ENCODE measurements around the gene TMED1. TPM values are rescaled to one million over a fixed set of nuclear protein-coding genes. Genes with fewer than 3 reads are reported as not detected.

Gene TMED1
- total and polyA plus RNA-seq, 4 donors = 14.4 to 34.4 (median 23.5) TPM

- DNase-seq = no peak
- no peaks in the 10 kb centered on the region for H3K27me3 ChIP-seq (ENCODE audit: control insufficient read depth in 1 of 2, insufficient read depth in 2 of 2, low read length in 1 of 2)
- WGBS, 2 donors = 95% methylated on average over 19 of the region's 19 CpGs
- intact Hi-C loops (cut with DNase I) = no loop called here
- H3K27ac ChIP-seq (ENCODE audit: low read depth in 1 of 2, low read length in 2 of 2) = no peak overlapping the region
- no peak overlapping the region for H3K4me3 ChIP-seq (ENCODE audit: low read length in 2 of 2)
- ATAC-seq (ENCODE audit: low FRiP score) = no peak
- H3K9me3 ChIP-seq (ENCODE audit: control insufficient read depth, low read length) = no peaks in the 10 kb centered on the region
- H3K36me3 ChIP-seq (ENCODE audit: control insufficient read depth in 1 of 2, insufficient read depth in 2 of 2, low read length in 1 of 2) = peaks cover 0 to 2% of the 10 kb centered on the region in 2 donors
- H3K4me1 ChIP-seq (ENCODE audit: control insufficient read depth in 1 of 2, insufficient read depth in 2 of 2, low read length in 2 of 2) = no peaks in the 10 kb centered on the region
Measured at GRCh38 chr19:10812196-10812595, 23.8 kb downstream of the TMED1 start.

- Histone ChIP-seq H3K9me3 (ENCODE audit: control insufficient read depth, low read length) (no peaks in the 10 kb centered on the region), H3K36me3 (ENCODE audit: control insufficient read depth in 1 of 2, insufficient read depth in 2 of 2, low read length in 1 of 2) (peaks cover 0 to 2% of the 10 kb centered on the region in 2 donors), H3K27me3 (ENCODE audit: control insufficient read depth in 1 of 2, insufficient read depth in 2 of 2, low read length in 1 of 2) (no peaks in the 10 kb centered on the region), H3K4me1 (ENCODE audit: control insufficient read depth in 1 of 2, insufficient read depth in 2 of 2, low read length in 2 of 2) (no peaks in the 10 kb centered on the region), H3K4me3 (ENCODE audit: low read length in 2 of 2) (no peak overlapping the region), H3K27ac (ENCODE audit: low read depth in 1 of 2, low read length in 2 of 2) (no peak overlapping the region)
- 86 to 90% methylated on average over 17 of the region's 17 CpGs for WGBS, 2 donors
- ATAC-seq (ENCODE audit: low FRiP score) (no peak), DNase-seq (no peak)
- intact Hi-C loops (cut with DNase I) = no loop called here
Measured at GRCh38 chr19:10811391-10812111, 24.5 kb downstream of the TMED1 start.

- intact Hi-C loops (cut with DNase I) = no loop called here
- Histone ChIP-seq H3K9me3 (ENCODE audit: control insufficient read depth, low read length) (no peaks in the 10 kb centered on the region), H3K27ac (ENCODE audit: low read depth in 1 of 2, low read length in 2 of 2) (no peak overlapping the region), H3K36me3 (ENCODE audit: control insufficient read depth in 1 of 2, insufficient read depth in 2 of 2, low read length in 1 of 2) (peaks cover 0 to 5% of the 10 kb centered on the region in 2 donors), H3K27me3 (ENCODE audit: control insufficient read depth in 1 of 2, insufficient read depth in 2 of 2, low read length in 1 of 2) (no peaks in the 10 kb centered on the region), H3K4me3 (ENCODE audit: low read length in 2 of 2) (no peak overlapping the region), H3K4me1 (ENCODE audit: control insufficient read depth in 1 of 2, insufficient read depth in 2 of 2, low read length in 2 of 2) (no peaks in the 10 kb centered on the region)
- DNase-seq = no peak
- peak; percentile 19 for ATAC-seq (ENCODE audit: low FRiP score)
- 85% methylated on average over 15 of the region's 15 CpGs for WGBS, 2 donors
Measured at GRCh38 chr19:10809651-10810285, 26.2 kb downstream of the TMED1 start.

GRCh38 chr19:10808937-10809649 is 26.9 kb downstream of the TMED1 start:
- ATAC-seq (ENCODE audit: low FRiP score) = no peak

GRCh38 chr19:10805758-10806247 is 30.2 kb downstream of the TMED1 start:
- intact Hi-C loops (cut with DNase I) = no loop called here
- 88 to 90% methylated on average over 11 of the region's 11 CpGs for WGBS, 2 donors
- no peak overlapping the region for H3K4me3 ChIP-seq (ENCODE audit: low read length in 2 of 2)
- peaks cover 0 to 5% of the 10 kb centered on the region in 2 donors for H3K36me3 ChIP-seq (ENCODE audit: control insufficient read depth in 1 of 2, insufficient read depth in 2 of 2, low read length in 1 of 2)
- H3K27me3 ChIP-seq (ENCODE audit: control insufficient read depth in 1 of 2, insufficient read depth in 2 of 2, low read length in 1 of 2) = no peaks in the 10 kb centered on the region
- no peaks in the 10 kb centered on the region for H3K9me3 ChIP-seq (ENCODE audit: control insufficient read depth, low read length)
- H3K27ac ChIP-seq (ENCODE audit: low read depth in 1 of 2, low read length in 2 of 2) = no peak overlapping the region
- ATAC-seq (ENCODE audit: low FRiP score) (no peak), DNase-seq (no peak)
- no peaks in the 10 kb centered on the region for H3K4me1 ChIP-seq (ENCODE audit: control insufficient read depth in 1 of 2, insufficient read depth in 2 of 2, low read length in 2 of 2)

More at GRCh38 chr19:10808937-10809649, 26.9 kb downstream of the TMED1 start:
- Histone ChIP-seq H3K4me1 (ENCODE audit: control insufficient read depth in 1 of 2, insufficient read depth in 2 of 2, low read length in 2 of 2) (no peaks in the 10 kb centered on the region), H3K27ac (ENCODE audit: low read depth in 1 of 2, low read length in 2 of 2) (no peak overlapping the region), H3K27me3 (ENCODE audit: control insufficient read depth in 1 of 2, insufficient read depth in 2 of 2, low read length in 1 of 2) (no peaks in the 10 kb centered on the region), H3K4me3 (ENCODE audit: low read length in 2 of 2) (no peak overlapping the region), H3K36me3 (ENCODE audit: control insufficient read depth in 1 of 2, insufficient read depth in 2 of 2, low read length in 1 of 2) (peaks cover 0 to 5% of the 10 kb centered on the region in 2 donors), H3K9me3 (ENCODE audit: control insufficient read depth, low read length) (no peaks in the 10 kb centered on the region)
- DNase-seq = no peak
- WGBS, 2 donors = 83 to 87% methylated on average over 10 of the region's 10 CpGs
- intact Hi-C loops (cut with DNase I) = no loop called here

- 93 to 94% methylated on average over 11 of the region's 11 CpGs for WGBS, 2 donors
- Histone ChIP-seq H3K36me3 (ENCODE audit: control insufficient read depth in 1 of 2, insufficient read depth in 2 of 2, low read length in 1 of 2) (peaks cover 0 to 5% of the 10 kb centered on the region in 2 donors), H3K27me3 (ENCODE audit: control insufficient read depth in 1 of 2, insufficient read depth in 2 of 2, low read length in 1 of 2) (no peaks in the 10 kb centered on the region), H3K4me3 (ENCODE audit: low read length in 2 of 2) (no peak overlapping the region), H3K4me1 (ENCODE audit: control insufficient read depth in 1 of 2, insufficient read depth in 2 of 2, low read length in 2 of 2) (no peaks in the 10 kb centered on the region), H3K27ac (ENCODE audit: low read depth in 1 of 2, low read length in 2 of 2) (no peak overlapping the region), H3K9me3 (ENCODE audit: control insufficient read depth, low read length) (no peaks in the 10 kb centered on the region)
- ATAC-seq (ENCODE audit: low FRiP score) (no peak), DNase-seq (no peak)
- intact Hi-C loops (cut with DNase I) = no loop called here
Measured at GRCh38 chr19:10805065-10805757, 30.8 kb downstream of the TMED1 start.

- 92 to 97% methylated on average over 9 of the region's 9 CpGs for WGBS, 2 donors
- H3K36me3 ChIP-seq (ENCODE audit: control insufficient read depth in 1 of 2, insufficient read depth in 2 of 2, low read length in 1 of 2) = peaks cover 0 to 5% of the 10 kb centered on the region in 2 donors
- no peak for ATAC-seq (ENCODE audit: low FRiP score)
- H3K4me3 ChIP-seq (ENCODE audit: low read length in 2 of 2) = no peak overlapping the region
- no peak for DNase-seq
- H3K27ac ChIP-seq (ENCODE audit: low read depth in 1 of 2, low read length in 2 of 2) = no peak overlapping the region
- H3K9me3 ChIP-seq (ENCODE audit: control insufficient read depth, low read length) = no peaks in the 10 kb centered on the region
- H3K27me3 ChIP-seq (ENCODE audit: control insufficient read depth in 1 of 2, insufficient read depth in 2 of 2, low read length in 1 of 2) = no peaks in the 10 kb centered on the region
- no peaks in the 10 kb centered on the region for H3K4me1 ChIP-seq (ENCODE audit: control insufficient read depth in 1 of 2, insufficient read depth in 2 of 2, low read length in 2 of 2)
- intact Hi-C loops (cut with DNase I) = no loop called here
Measured at GRCh38 chr19:10803252-10803651, 32.8 kb downstream of the TMED1 start.

- DNase-seq (no peak), ATAC-seq (ENCODE audit: low FRiP score) (no peak)
- Histone ChIP-seq H3K27me3 (ENCODE audit: control insufficient read depth in 1 of 2, insufficient read depth in 2 of 2, low read length in 1 of 2) (no peaks in the 10 kb centered on the region), H3K27ac (ENCODE audit: low read depth in 1 of 2, low read length in 2 of 2) (no peak overlapping the region), H3K9me3 (ENCODE audit: control insufficient read depth, low read length) (no peaks in the 10 kb centered on the region), H3K36me3 (ENCODE audit: control insufficient read depth in 1 of 2, insufficient read depth in 2 of 2, low read length in 1 of 2) (peaks cover 0 to 5% of the 10 kb centered on the region in 2 donors), H3K4me1 (ENCODE audit: control insufficient read depth in 1 of 2, insufficient read depth in 2 of 2, low read length in 2 of 2) (no peaks in the 10 kb centered on the region), H3K4me3 (ENCODE audit: low read length in 2 of 2) (no peak overlapping the region)
- WGBS, 2 donors = 96 to 97% methylated on average over 5 of the region's 5 CpGs
- intact Hi-C loops (cut with DNase I) = no loop called here
Measured at GRCh38 chr19:10802479-10802878, 33.5 kb downstream of the TMED1 start.
